HG03139 (cell line): Measurements from ENCODE around the gene NOP9.

ENCODE experiments used
- ATAC-seq: cut with Tn5 transposase; IDR thresholded peaks from one replicate; pipeline ENCODE4 v1.9.1; 2021; ENCODE audit not compliant: unreplicated experiment

Gene NOP9, protein sequence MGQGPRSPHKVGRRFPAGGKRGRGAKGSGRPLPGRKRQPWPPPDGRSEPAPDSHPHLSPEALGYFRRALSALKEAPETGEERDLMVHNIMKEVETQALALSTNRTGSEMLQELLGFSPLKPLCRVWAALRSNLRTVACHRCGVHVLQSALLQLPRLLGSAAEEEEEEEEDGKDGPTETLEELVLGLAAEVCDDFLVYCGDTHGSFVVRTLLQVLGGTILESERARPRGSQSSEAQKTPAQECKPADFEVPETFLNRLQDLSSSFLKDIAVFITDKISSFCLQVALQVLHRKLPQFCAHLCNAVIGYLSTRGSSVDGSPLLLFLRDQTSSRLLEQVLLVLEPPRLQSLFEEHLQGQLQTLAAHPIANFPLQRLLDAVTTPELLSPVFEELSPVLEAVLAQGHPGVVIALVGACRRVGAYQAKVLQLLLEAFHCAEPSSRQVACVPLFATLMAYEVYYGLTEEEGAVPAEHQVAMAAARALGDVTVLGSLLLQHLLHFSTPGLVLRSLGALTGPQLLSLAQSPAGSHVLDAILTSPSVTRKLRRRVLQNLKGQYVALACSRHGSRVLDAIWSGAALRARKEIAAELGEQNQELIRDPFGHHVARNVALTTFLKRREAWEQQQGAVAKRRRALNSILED

GRCh38 chr14:24299255-24300191 is at the start of gene NOP9, which contains the start of gene DHRS1:
Gene NOP9 (plus strand): TSS chr14:24299850. CDS start chr14:24299955, 105 bp downstream.
Gene DHRS1 (minus strand): TSS chr14:24299780. CDS start chr14:24299106, 674 bp downstream.
- peak; percentile 46 for ATAC-seq

GRCh38 chr14:24250354-24250753 is 49.3 kb upstream of the NOP9 start:
- ATAC-seq: no peak

DNA sequence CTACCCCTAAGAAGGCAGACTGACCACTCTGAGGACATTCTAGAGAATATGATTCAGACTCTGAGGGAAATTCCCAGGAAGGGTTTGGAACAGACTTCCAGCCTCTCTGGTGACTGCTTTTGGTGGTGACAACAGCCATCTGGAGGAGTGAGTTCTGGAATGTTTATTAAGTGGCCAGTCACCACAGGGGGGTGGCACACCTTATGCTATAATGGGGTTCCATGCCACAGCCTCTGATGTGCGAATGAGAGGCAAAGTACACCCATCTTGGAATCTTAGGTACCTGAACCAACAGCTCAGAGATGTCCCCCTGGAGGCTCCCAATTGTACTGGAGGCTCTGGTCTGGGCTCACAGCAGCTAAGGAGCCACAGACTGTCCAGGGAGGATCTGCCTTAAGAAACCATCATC is 47.8 kb upstream of the NOP9 start:
- ATAC-seq: no peak

DNA sequence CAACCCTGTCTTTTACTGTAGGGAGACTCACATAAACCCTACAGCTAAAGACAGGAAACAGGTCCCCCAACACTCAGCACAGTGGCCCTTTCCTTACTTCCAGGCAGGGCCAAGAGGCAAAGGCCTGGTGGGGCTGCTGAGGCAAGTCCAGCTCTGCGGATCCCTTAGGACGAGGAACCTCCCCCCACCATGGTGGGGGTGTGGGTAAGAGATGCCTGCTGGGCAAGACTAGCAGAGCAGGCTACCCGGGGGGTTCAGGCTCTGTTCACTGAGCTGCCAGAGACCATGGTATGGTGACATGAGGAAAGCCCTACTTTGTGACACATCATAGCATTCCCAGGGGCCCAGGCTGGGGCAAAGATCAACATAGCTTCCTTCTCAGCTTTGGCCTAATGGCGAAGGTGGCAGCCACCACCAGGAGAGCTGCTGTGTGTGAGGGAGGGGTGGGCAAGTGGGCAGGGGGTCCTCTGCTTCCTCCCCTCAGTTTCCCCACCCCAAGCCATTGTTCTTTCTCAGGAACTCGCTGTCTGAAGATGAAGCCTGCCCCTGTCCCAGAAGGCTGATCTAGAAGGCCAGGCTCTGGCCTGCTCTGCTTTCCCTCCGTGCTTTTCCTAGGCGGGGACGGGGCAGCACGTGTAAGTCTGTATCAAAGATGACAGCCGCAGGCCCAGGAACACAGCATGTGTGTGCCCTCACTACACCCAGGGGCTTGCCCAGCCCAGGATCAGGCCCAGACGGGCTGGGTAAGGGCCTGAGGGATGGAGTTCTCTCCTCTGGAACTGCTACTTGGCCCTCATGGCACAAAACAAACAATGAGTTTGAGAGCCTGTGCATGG is 47.1 kb upstream of the NOP9 start:
- no peak for ATAC-seq

- ATAC-seq: no peak
These were observed 45.7 kb upstream of the NOP9 start for GRCh38 chr14:24253936-24254335.

DNA sequence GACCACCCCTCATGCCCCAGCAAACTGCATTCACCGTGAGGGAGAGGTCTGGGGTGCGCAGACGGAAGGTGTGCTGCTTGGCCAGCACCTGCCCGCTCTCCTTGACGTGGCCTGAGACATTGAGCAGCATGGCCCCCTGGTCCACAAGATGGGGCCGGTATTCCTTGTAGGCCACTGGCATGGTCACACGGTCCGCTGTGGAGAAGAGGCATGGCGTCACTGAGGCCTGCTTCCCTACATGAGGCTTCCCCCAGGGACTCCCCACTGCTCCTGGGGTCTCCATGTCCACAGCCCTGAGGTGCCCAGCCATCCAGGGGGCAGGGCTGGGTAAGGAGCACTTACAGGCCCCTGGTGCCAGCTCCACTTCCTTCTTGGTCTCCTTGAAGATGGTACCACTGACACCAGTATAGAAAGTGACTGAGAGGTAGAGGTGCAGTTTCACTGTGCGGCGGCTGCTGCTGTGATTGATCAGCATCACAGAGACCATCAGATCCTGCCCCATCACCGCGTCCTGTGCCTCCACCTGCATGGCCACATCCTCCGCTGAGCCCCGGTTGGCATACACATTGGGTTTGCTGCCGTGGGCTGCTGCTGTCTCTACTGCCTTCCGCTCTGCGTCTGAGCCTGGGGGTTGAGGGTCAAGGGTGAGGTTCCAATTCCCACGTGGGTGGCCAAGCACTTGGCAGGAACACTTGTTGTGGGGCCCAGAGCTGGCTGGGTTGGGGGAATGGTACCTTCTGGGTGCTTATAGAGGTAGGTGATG is 44.8 kb upstream of the NOP9 start:
- ATAC-seq: no peak

DNA sequence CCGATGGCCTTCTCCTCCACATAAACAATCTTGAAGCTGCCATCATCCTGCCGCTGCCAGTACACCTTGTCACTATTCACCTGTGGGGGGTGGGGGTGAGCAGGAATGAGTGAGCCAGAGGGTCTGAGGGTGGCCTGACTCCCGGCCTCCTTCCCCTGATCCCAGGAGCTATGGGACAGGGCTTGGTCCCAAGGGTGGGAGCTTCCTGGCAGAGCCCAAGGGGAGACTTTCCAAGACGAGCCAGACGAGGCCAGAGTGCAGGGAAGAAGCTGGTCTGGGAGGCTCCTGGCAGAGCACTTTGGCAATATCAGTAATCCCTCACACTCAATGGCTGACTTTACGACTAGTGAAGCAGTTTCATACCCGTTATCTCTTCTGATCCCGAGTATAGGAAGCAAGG is 44.2 kb upstream of the NOP9 start:
- no peak for ATAC-seq

DNA sequence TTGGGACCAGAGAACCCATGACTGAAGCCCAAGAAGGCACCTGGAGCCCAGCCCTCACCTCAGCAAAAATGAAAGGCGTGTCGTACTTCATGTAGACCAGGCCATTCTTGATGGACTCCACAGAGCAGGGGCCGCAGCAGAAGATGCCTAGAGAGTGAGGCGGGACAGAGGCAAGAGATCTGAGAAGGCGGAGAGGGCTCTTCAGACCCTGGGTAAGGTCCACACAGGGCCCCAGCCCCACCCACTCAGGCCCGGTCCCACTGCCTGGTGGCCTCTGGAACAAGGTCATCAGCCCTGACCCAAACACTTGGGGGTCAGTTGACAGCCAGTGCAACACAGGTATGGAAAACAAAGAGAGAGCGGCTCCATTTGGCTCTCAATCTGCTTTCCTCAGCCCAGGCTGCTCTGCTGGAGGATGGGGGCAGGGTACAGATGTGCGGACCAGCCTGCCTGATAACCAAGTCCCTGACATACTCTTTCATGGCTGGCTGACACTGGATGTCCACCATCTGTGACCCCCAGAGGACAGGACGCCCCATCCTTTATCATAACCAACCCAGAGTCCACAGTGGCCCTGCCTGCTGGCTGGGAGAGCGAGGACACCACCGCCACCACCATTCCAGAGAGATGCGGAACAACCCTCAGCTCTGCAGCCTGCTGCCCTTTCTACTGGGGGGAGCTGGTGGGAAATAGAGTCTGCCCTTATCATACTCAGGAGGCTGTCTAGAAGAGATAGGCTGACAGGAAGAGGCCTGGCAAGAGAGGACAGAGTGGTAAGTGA is 43.5 kb upstream of the NOP9 start:
- ATAC-seq: no peak

GRCh38 chr14:24256960-24257359 is 42.7 kb upstream of the NOP9 start:
- no peak for ATAC-seq

DNA sequence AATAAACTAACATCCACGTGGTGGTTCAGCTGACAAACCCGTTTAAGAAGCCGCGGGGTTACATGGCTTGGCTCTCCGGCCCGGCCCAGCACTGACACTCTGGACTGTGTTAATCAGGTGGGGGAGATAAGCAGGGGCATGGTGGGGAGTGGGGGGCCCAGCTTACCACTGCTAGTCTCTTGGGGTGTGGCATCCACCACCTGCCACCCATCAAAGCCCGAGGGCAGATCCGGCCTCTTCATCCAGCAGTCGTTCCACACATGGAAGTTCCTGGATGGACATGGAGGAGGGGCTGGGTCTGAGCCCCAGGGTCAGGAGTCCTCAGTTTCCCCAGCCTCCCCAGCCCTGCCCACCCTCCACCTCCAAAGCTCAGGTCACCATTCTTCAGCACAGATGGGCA is 41.5 kb upstream of the NOP9 start:
- no peak for ATAC-seq

GRCh38 chr14:24258548-24259265 is 40.9 kb upstream of the NOP9 start:
- no peak for ATAC-seq

GRCh38 chr14:24259282-24260025 is 40.2 kb upstream of the NOP9 start:
- ATAC-seq: no peak

DNA sequence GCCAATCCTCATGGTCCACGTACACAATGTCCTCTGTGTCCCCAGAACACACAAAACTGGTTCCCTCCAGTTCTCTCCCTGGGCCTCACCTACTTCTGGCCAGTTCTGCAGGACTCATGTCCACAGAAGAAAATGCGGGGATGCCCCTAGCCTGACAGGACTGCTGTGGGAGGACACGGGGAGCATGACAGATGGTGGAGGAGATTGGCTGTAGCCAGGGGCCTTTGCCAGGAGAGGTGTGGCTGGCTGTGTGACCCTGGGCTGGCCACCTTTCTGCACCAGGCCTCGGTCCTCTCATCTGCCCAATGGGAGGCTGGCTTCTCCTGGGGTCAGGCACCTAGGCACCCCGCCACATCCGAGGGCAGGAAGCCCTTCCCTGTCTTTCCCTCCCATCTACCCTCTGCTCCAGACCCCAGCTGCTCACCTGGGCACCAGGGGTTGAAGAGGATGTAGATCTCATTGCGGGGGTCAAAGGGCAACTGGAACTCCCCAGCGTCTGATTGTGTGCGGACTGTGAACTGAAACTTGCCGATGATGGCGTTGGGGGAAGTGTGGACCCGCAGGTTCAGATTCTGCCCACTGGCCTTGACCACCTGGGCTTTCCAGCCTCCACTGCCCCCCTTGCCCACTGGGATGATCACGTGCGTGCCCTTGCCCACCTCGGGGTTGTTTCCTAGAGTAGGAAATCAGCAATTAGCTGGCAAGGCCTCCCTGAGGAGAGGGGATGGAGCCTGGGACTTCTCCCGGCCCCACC is 39.4 kb upstream of the NOP9 start:
- ATAC-seq: no peak

- ATAC-seq: no peak
These were observed 38.9 kb upstream of the NOP9 start for GRCh38 chr14:24260780-24261157.

DNA sequence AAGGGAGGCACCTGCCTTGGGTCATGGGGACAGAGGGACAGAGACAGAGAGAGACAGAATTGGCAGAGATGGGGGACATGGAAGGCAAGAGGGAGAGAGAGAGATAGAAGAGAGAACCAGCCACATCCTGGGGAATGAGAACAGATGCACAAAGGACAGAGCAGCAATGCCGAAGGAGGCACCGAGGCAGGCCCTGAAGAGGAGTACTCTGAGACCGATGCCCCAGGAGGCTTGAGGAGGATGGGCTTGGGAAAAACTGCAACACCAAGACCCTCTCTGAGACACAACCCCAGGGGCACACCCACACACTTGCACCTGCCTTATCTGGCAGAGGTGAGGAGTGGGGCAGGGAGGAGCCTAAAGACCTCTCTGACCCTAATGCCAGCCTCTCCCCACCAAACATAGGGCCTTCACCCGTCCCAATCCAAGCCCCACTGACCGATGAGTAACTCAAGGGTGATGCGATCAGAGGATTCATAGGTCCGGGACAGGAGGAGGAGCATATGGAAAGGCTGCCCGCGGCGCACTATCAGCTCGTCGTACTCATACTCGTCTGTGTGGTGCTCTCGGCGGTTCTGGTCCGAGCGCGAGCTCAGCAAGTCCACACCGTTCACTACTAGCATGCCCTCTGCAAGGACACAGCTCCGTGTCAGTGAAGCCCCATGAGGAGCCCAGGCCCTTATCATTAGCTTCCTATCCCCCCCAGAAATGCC is 38.2 kb upstream of the NOP9 start:
- no peak for ATAC-seq

GRCh38 chr14:24261969-24262327 is 37.7 kb upstream of the NOP9 start:
- ATAC-seq: no peak
